Glutamatergic neuron (in vitro differentiated cells): Measurements from ENCODE around the gene CDKN2B. TPM values are rescaled to one million over a fixed set of nuclear protein-coding genes. Genes with fewer than 3 reads are reported as not detected.
A peak's percentile ranks its signal among the peaks of the same experiment; 100 is the strongest.

Source experiments
- DNase-seq: peaks from one replicate; pipeline ENCODE4 v3.0.0; 2022
- H3K27ac Mint-ChIP-seq: one replicate; pipeline ENCODE4 v1.8.0; 2020; ENCODE audit warnings: mild to moderate bottlenecking, mixed read lengths, inconsistent platforms; ENCODE audit not compliant: unreplicated experiment
- H3K27me3 Mint-ChIP-seq: one replicate; pipeline ENCODE4 v1.8.0; 2020; ENCODE audit warnings: mild to moderate bottlenecking, moderate library complexity, mixed read lengths, inconsistent platforms; ENCODE audit not compliant: unreplicated experiment
- H3K36me3 Mint-ChIP-seq: one replicate; pipeline ENCODE4 v1.8.0; 2020; ENCODE audit warnings: mild to moderate bottlenecking, mixed read lengths, inconsistent platforms; ENCODE audit not compliant: unreplicated experiment
- H3K4me1 Mint-ChIP-seq: one replicate; pipeline ENCODE4 v1.8.0; 2020; ENCODE audit warnings: mild to moderate bottlenecking, low read depth, mixed read lengths, inconsistent platforms; ENCODE audit not compliant: unreplicated experiment
- H3K4me3 Mint-ChIP-seq: one replicate; pipeline ENCODE4 v1.8.0; 2020; ENCODE audit warnings: mild to moderate bottlenecking, mixed read lengths, inconsistent platforms; ENCODE audit not compliant: unreplicated experiment
- H3K9me3 Mint-ChIP-seq: one replicate; pipeline ENCODE4 v1.8.0; 2020; ENCODE audit warnings: mild to moderate bottlenecking, moderate library complexity, mixed read lengths, inconsistent platforms; ENCODE audit not compliant: unreplicated experiment
- total RNA-seq: library from RNA; stranded (reverse); fragmentation: NEBNext Ultra II Directional; extraction: Animal tissue kit (Norgen Biotek cat#: 25700); gene quantifications from one replicate; pipeline ENCODE4 v1.2.1, GENCODE V29; 2021; ENCODE audit not compliant: unreplicated experiment
- TF ChIP-seq, protein P1 (sequence below): fragments of 200-600 bp; sonication (generic); IDR thresholded peaks from one replicate; pipeline ENCODE4 v1.5.0; 2021; ENCODE audit not compliant: partially characterized antibody, unreplicated experiment

The CDKN2B gene
- total RNA-seq, 1 donor from 2014 or later = 0.93 TPM

DNA sequence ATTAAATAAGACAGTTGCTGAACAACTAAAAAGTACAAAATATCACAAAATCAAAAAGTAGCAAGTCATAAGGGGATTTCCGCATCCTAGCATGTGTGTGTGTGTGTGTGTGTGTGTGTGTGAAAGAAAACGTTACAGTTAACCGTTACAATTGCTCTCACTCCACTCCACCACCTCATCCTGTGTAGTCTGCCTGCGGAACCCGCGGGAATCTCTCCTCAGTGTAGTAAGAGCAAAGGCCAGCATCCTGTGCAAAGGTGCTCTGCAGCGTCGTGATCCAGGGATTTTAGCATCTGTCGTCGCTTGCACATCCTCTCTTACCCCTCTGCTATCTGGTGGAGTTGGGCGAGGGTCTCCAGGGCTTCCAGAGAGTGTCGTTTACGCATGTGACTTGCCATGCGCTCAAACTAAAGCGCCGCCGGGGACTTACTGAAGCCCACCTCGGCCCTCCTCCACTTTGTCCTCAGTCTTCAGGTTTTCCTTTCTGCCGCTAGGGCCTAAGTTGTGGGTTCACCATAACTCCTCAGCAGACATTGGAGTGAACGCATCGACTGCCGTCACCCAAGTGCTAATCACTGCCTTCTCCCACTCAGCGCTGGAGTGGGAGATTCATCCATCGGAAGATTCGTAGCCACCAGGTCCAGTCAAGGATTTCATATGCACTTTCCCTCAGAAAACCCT, 3.9 kb downstream of the CDKN2B start:
- Mint-ChIP-seq H3K36me3 (no peaks in the 10 kb centered on the region), H3K4me1 (peaks cover 9% of the 10 kb centered on the region), H3K9me3 (peaks cover 10% of the 10 kb centered on the region), H3K27ac (no peak overlapping the region), H3K4me3 (peak overlapping the region; percentile 87), H3K27me3 (peaks cover 22% of the 10 kb centered on the region)
- TF ChIP-seq, protein P1, sequence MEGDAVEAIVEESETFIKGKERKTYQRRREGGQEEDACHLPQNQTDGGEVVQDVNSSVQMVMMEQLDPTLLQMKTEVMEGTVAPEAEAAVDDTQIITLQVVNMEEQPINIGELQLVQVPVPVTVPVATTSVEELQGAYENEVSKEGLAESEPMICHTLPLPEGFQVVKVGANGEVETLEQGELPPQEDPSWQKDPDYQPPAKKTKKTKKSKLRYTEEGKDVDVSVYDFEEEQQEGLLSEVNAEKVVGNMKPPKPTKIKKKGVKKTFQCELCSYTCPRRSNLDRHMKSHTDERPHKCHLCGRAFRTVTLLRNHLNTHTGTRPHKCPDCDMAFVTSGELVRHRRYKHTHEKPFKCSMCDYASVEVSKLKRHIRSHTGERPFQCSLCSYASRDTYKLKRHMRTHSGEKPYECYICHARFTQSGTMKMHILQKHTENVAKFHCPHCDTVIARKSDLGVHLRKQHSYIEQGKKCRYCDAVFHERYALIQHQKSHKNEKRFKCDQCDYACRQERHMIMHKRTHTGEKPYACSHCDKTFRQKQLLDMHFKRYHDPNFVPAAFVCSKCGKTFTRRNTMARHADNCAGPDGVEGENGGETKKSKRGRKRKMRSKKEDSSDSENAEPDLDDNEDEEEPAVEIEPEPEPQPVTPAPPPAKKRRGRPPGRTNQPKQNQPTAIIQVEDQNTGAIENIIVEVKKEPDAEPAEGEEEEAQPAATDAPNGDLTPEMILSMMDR = peak; percentile 6
- DNase-seq = no peak

DNA sequence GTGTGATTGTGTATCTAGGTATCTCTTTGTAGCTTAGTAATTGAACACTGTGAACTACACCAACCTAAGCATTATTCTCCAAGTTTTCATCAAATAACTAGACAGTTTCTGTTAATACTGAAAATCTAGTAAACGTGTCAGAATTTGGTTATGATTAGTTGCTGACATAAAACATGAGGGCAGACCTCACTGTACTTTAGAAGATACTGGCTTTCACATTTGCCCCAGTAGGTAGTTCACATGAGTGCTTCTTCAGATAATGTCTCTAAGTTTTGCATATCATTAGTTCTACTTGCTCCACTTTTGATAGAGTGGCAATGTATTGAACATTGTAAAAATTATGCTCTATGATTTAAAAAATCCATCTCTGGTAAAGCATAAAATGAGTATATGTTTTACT, 7.1 kb downstream of the CDKN2B start:
- DNase-seq = no peak
- Mint-ChIP-seq H3K9me3 (peaks cover 7% of the 10 kb centered on the region), H3K4me3 (no peak overlapping the region), H3K36me3 (no peaks in the 10 kb centered on the region), H3K27me3 (peaks cover 23% of the 10 kb centered on the region), H3K27ac (no peak overlapping the region), H3K4me1 (peaks cover 9% of the 10 kb centered on the region)
- TF ChIP-seq, protein P1 = no peak

DNA sequence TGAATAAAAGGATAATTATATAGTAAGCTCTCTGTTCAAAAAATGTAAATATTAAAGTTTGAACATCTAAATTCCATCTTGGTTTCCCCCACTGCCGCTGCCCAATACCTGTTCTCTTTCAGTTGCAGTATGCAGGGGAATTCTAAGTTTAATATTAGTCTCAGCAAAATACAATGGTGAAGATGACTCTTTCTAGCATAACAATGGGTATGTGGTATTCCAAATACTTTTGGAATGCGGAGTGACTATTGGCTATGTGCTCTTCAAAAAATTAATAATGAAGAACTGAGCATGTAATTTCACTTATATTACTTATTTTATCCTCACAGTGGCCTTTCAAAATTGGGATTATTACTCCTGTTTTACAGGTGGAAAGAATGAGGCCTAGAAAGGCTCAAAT, 11.1 kb downstream of the CDKN2B start:
- no peaks in the 10 kb centered on the region for H3K9me3 Mint-ChIP-seq
- peaks cover 21% of the 10 kb centered on the region for H3K27me3 Mint-ChIP-seq

DNA sequence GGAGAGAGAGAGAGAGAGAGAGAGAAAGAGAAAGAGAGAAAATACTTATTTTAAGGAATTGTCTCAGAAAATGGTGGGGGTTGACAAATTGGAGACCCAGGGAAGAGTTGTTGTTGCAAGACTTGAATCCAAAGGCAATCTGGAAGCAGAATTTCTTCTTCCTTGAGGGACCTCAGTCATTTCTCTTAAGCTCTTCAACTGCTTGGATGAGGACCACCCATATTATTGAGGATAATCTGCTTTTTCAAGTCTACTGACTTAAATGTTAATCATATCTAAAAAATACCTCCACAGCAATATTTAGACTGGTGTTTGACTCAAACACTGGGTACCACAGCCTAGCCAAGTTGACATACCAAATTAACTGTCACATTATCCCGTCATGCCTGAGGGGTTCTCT, 11.6 kb downstream of the CDKN2B start:
- no peak for DNase-seq
- TF ChIP-seq, protein P1 = no peak
- no peaks in the 10 kb centered on the region for H3K9me3 Mint-ChIP-seq
- H3K4me3 Mint-ChIP-seq = no peak overlapping the region
- H3K27me3 Mint-ChIP-seq = peaks cover 21% of the 10 kb centered on the region
- H3K27ac Mint-ChIP-seq = no peak overlapping the region
- no peaks in the 10 kb centered on the region for H3K36me3 Mint-ChIP-seq
- no peaks in the 10 kb centered on the region for H3K4me1 Mint-ChIP-seq

More for the DNA sequence above, 11.1 kb downstream of the CDKN2B start:
- H3K27ac Mint-ChIP-seq = no peak overlapping the region
- TF ChIP-seq, protein P1 = no peak
- H3K4me3 Mint-ChIP-seq = no peak overlapping the region
- DNase-seq = no peak
- H3K4me1 Mint-ChIP-seq = no peaks in the 10 kb centered on the region
- no peaks in the 10 kb centered on the region for H3K36me3 Mint-ChIP-seq

DNA sequence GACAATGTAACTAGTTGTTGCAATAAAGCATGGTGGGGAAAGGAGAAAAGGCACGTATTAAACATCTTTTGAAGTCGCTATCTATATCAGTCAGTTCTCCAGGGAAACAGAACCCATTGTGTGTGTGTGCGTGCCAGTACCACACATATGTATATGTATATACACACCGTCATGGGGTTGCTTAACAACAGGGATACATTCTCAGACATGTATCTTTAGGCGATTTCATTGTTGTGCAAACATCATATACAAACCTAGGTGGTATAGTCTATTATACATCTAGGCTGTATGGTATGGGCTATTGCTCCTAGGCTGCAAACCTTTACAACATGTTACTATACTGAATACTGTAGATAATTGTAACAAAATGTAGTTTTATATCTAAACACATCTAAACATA, 12.2 kb downstream of the CDKN2B start:
- DNase-seq = no peak
- Mint-ChIP-seq H3K27ac (no peak overlapping the region), H3K27me3 (peaks cover 21% of the 10 kb centered on the region), H3K9me3 (no peaks in the 10 kb centered on the region), H3K4me1 (no peaks in the 10 kb centered on the region), H3K4me3 (no peak overlapping the region), H3K36me3 (no peaks in the 10 kb centered on the region)
- TF ChIP-seq, protein P1 = no peak
